OCI-LY3 (cell line): Measurements from ENCODE around the gene CKAP4.

Experiments
- EZH2phosphoT487 ChIP-seq: fragments of 200-600 bp; shearing (Covaris generic); IDR thresholded peaks from 2 replicates; pipeline ENCODE4 v1.6.1; 2018; ENCODE audit warnings: antibody characterized with exemption, mixed run types, low read depth
- TF ChIP-seq, protein P1 (sequence below): fragments of 200-600, 300-600 bp; sonication (generic); IDR thresholded peaks from 2 replicates; pipeline ENCODE4 v1.5.1; 2014; ENCODE audit warnings: antibody characterized with exemption, low read length, low read depth

DNA sequence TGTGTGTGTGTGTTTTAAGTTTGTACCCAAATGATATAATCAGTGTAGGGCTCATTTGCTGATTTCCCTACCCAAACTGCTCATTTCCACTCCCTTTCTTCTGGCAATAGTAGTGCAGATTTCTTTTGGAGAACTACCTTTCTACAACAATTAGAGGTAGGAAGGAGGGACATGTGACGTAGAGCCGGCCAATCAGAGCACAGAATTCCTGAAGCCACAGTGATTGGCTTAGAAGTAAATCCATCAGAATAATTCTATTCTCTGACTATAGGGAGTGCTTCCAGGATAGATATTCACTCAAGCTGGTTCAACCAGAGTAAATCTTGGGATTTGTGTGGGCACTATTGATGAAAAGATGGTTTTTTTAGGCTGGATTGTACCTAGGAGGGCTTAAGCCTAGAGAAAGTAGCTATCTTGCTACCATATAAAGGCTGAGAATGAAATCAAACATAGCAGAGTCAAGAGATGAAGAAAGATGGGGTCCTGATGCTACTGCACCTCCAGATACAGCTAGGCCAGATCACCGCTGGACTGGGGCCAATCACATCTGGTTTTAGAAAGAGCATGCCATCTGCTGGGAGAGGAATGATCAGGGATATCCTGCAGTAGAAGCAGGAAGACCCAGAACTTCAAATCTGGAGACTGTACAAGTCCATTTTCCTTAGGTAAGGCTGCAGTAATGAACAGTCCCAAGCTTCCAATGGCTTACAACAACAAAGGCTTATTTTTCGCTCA lies 55.0 kb downstream of the CKAP4 start:
- TF ChIP-seq, protein P1, sequence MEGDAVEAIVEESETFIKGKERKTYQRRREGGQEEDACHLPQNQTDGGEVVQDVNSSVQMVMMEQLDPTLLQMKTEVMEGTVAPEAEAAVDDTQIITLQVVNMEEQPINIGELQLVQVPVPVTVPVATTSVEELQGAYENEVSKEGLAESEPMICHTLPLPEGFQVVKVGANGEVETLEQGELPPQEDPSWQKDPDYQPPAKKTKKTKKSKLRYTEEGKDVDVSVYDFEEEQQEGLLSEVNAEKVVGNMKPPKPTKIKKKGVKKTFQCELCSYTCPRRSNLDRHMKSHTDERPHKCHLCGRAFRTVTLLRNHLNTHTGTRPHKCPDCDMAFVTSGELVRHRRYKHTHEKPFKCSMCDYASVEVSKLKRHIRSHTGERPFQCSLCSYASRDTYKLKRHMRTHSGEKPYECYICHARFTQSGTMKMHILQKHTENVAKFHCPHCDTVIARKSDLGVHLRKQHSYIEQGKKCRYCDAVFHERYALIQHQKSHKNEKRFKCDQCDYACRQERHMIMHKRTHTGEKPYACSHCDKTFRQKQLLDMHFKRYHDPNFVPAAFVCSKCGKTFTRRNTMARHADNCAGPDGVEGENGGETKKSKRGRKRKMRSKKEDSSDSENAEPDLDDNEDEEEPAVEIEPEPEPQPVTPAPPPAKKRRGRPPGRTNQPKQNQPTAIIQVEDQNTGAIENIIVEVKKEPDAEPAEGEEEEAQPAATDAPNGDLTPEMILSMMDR, result no peak
- no peak for TF ChIP-seq EZH2phosphoT487
